Left renal pelvis (tissue), 4 donors: ENCODE data around the gene PDE6G. TPM values are rescaled to one million over a fixed set of nuclear protein-coding genes. Genes with fewer than 3 reads are reported as not detected.
A peak's percentile ranks its signal among the peaks of the same experiment; 100 is the strongest.
"Not testable (repeated sequence)": the region's sequence is repeated elsewhere in the genome, so short reads cannot be mapped to it uniquely, and the experiment has no call there.

Source experiments
- DNase-seq, 4 donors: peaks; one replicate each; pipeline ENCODE4 v3.0.0-alpha.2; 2013; ENCODE audit warnings: low read depth in 4 of 4, low spot score in 3 of 4
- polyA plus RNA-seq, 4 donors: library from polyadenylated mRNA; unstranded; fragments of 120-200 nt; gene quantifications; one replicate each; pipeline ENCODE4 v1.2.1, GENCODE V29; 2013; ENCODE audit not compliant: insufficient read length in 4 of 4

The PDE6G gene
- polyA plus RNA-seq, 4 donors: 6.2 to 15.0 (median 13.1) TPM

- DNase-seq: no peak
These were observed 17.7 kb downstream of the PDE6G start for GRCh38 chr17:81638683-81639082.

DNA sequence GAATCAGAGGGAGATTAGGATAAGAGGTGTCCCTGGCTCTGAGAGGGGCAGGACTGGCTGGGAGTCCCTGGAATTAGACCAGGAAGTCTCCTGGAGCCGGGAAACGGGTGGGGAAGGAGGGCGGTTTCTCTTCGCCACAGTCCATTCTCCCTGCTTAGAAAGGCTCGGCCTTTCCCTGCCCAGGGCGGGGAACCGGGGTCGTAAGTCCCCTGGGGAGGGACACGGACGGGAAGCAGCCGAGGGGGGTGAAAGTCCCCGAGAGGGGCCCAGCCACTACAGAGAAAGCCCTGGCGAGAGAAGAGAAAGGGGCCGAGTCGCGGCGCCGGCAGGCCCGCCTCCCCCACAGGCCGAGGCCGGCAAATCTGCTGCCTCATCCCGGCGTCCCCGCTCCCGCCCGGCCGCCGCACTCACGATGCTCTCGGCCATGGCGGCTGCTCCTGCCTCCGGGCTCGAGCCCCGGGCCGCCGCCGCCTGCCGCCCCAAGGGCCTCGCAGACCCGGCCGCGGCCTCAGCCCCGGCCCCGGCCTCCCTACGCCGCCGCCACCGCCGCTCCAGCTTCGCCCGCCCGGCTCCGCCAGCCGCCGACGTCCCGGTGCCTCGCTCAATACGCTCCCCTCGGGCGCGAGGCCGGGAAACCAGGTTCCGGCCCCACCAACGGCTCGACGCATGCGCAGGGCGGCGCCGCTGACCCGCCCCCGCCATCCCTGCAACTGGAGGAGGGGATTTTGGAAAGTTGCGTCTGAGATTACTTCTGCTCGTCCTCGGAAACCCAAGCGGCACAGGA lies 19.6 kb downstream of the PDE6G start, which contains the start of the genes NPLOC4 and TSPAN10:
TSS of gene NPLOC4 (minus strand) at position 608 of the 784 bp plus-strand sequence. CDS start at position 426, 182 bp downstream.
TSS of gene TSPAN10 (plus strand) at position 692 of the 784 bp plus-strand sequence. CDS start 5,217 bp downstream, outside the sequence.
- peak; percentile 63 to 75 (median 73) for DNase-seq

DNA sequence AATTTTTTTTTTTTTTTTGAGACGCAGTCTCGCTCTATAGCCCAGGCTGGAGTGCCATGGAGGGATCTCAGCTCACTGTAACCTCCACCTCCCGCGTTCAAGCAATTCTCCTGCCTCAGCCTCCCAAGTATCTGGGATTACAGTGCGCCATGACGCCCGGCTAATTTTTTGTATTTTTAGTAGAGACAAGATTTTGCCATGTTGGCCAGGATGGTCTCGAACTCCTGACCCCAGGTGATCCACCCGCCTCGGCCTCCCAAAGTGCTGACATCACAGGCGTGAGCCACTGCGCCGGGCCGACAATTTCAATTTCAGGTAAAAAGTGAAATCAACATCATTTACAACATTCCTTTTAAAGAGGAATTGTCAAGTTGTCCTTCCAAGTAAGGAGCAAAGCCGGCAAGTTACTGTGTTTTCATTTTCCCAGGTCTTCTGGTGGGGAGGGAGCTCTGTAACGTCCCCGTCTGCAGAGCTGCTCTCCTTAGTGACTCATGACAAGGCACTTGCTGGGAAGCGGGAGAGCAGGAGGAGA lies 20.3 kb downstream of the PDE6G start:
- DNase-seq: no peak

DNA sequence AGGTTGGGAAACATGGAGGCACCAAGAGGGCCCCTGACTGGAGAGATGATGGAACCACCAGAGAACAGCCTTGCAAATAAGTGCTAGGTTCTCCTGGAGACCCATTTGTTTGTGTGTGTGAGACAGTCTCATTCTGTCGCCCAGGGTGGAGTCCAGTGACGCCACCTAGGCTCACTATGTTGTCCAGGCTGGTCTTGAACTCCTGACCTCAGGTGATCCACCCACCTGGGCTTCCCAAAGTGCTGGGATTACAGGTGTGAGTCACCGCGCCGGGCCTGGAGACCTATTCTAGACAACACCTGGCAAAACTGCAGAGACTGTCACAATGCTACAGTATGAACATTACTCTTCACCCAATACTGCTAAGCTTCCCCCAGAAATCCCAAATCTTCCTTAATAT lies 20.9 kb downstream of the PDE6G start:
- DNase-seq: no peak

- DNase-seq: no peak
These were observed 24.9 kb downstream of the PDE6G start for GRCh38 chr17:81631482-81631881.

- DNase-seq: no peak
These were observed 26.1 kb downstream of the PDE6G start for GRCh38 chr17:81630274-81630673.

- DNase-seq: no peak
These were observed 34.7 kb downstream of the PDE6G start for GRCh38 chr17:81621494-81622130.

DNA sequence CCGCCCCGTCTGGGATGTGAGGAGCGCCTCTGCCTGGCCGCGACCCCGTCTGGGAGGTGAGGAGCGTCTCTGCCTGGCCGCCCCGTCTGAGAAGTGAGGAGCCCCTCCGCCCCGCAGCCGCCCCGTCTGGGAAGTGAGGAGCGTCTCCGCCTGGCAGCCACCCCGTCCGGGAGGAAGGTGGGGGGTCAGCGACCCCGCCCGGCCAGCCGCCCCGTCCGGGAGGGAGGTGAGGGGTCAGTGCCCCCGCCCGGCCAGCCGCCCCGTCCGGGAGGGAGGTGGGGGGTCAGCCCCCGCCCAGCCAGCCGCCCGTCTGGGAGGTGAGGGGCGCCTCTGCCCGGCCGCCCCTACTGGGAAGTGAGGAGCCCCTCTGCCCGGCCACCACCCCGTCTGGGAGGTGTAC lies 38.0 kb downstream of the PDE6G start:
- DNase-seq: not testable (repeated sequence)

- DNase-seq: no peak
These were observed 39.5 kb downstream of the PDE6G start for GRCh38 chr17:81616877-81617276.

- no peak for DNase-seq
These were observed 40.9 kb downstream of the PDE6G start for GRCh38 chr17:81615401-81615930.

- DNase-seq: no peak
These were observed 44.0 kb downstream of the PDE6G start for GRCh38 chr17:81612172-81612970.

- no peak for DNase-seq
These were observed 46.6 kb downstream of the PDE6G start for GRCh38 chr17:81609541-81610311.

DNA sequence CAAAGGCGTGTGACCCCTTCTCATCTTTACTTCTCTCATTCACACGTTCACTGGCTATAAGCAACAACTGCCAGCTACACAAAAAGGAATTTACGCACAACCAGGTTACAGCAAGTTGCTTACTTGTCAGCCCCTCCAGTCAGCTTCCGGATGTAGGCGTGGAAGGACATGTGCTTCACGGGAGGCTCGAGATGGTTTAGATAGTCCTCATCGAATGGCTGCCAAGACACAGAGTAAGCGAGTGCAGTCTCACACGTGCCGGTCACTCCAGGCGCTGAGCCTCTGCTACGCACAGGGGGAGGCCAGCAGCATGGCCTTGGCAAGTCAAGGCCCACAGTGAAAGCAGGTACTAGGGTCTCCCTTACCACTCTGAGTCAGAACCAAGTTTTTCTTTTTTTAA lies 47.7 kb downstream of the PDE6G start:
- DNase-seq: no peak

DNA sequence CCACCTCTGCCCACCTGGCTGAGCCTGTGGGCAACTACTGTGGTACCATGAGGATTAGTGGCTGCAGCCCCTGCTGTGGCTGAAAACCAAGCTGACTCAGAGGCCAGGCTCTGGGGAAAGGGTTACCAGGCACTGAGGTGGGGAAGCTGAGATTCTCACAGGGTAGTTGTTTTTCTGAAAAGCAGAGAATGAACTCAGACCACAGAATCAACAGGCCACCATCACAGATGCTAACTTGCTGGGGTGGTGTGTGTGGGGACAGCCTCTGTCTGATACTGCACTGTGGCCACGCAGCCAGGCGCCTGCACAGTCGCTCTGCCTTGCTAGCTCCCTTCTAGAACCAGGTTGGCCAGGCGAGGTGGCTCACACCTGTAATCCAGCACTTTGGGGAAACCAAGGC lies 48.3 kb downstream of the PDE6G start:
- no peak for DNase-seq

GRCh38 chr17:81607431-81607830 lies 48.9 kb downstream of the PDE6G start:
- no peak for DNase-seq

- no peak for DNase-seq
These were observed 52.3 kb downstream of the PDE6G start for GRCh38 chr17:81603846-81604610.

GRCh38 chr17:81601525-81602120 lies 54.7 kb downstream of the PDE6G start:
- peak; percentile 35 to 60 (median 42) for DNase-seq
